NCI-H2107 treated with DMSO at 0.1 percent for 48 hours (cell line): ENCODE measurements around the gene SNPH.
"Not testable (repeated sequence)": the region's sequence is repeated elsewhere in the genome, so short reads cannot be mapped to it uniquely, and the experiment has no call there.

Experiments
- DNase-seq: peaks from one replicate; lab custom pipeline; 2025; ENCODE audit not compliant: unreplicated experiment; lab: John Stamatoyannopoulos, UW

Gene SNPH

GRCh38 chr20:1266167-1266973, at the start of gene SNPH:
Gene SNPH (plus strand): TSS chr20:1266294. CDS start chr20:1296240, 29,946 bp downstream.
- no peak for DNase-seq

GRCh38 chr20:1216527-1217427, 49.3 kb upstream of the SNPH start:
- not testable (repeated sequence) for DNase-seq

GRCh38 chr20:1222750-1223149, 43.3 kb upstream of the SNPH start:
- DNase-seq = not testable (repeated sequence)

GRCh38 chr20:1224205-1224890, 41.7 kb upstream of the SNPH start:
- DNase-seq = no peak

DNA sequence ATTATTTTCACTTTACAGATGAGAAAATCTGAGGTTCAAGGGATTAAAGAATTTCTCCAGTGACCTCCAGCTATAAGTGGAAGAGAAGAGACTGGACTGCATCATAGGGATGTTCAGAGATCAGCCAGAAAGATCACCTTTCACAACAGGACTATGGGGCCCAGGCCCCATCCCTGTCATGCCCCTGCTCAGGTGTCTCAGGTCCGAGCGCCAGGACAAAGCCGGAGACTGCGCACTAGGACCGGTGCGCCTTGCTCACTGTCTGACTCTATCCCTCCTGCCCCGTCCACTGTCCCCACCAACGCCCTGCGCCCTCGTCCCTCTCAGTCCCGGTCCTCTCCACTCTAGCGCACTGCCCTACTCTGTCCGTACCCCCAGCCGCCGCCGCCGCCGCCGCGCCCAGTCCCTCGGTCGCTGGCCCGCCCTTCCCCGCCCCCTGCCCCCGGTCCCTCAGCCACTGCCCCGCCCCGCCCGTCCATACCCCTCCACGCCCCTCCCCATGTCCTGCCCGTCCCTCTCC, 40.8 kb upstream of the SNPH start:
- DNase-seq = no peak

DNA sequence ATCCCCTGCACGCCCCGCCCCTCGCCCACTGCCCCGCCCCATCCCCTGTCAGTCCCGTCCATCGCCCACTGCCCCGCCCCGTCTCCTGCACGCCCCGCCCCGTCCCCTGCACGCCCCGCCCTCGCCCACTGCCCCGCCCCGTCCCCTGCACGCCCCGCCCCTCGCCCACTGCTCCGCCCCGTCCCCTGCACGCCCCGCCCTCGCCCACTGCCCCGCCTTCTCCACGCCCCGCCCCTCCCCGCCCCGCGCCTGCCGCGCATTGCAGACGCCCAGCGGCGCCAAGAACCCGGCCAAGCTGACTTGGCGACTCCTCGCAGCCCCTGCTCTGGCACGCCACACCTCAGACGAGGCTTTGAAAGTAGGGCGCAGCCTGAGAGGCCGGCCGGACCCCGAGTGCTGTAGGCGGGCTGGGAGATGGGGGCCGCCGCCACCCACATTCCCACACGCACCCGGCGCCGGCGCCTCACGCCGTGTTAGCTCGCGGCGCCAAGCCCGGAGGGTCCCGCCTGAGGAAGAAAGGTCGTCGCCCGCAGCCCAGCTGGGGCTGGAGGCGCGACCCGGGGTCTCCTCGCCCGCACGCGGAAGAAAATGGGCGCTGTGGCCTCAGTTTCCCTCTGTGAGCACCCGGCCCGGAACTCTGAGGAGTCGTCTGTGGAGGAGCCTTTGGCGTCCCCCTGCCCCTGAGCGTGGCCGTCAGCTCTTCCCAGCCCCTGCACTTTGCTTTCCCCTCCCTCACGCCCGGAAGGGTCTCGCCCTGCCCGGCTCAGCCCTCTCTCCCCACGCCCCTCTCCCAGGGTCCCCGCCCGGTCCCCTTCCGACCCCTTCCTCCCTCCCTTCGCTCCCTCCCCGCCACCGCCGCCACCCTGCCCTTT, 40.1 kb upstream of the SNPH start, which contains the start of gene RAD21L1:
TSS of gene RAD21L1 (plus strand) at position 262 of the 872 bp plus-strand sequence. CDS start 2,410 bp downstream, outside the sequence.
- DNase-seq = no peak

- no peak for DNase-seq
These were observed 36.6 kb upstream of the SNPH start for GRCh38 chr20:1229541-1229940.

GRCh38 chr20:1232286-1233111, 33.6 kb upstream of the SNPH start:
- no peak for DNase-seq

- no peak for DNase-seq
These were observed 25.5 kb upstream of the SNPH start for GRCh38 chr20:1240549-1240948.

DNA sequence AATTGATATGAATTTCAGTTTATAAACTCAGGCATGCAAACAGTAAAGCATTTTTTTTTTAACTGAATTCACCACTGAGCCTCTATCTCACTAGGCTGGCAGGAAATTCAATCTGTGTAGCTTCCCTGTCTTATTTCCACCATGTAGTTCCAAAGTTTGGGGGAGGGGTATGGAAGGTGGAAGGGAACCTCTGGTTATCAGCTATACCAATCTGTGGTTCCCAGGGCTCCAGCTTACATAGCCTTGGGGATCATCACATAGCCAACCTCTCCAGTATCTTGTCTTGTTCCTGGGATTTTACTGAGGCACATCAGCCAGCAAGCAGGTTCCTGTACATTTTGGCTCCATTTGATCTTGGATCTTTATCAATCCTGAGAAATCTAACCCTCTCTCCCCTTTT, 24.6 kb upstream of the SNPH start:
- DNase-seq = no peak

- no peak for DNase-seq
These were observed 24.0 kb upstream of the SNPH start for GRCh38 chr20:1242099-1242498.

GRCh38 chr20:1242530-1242929, 23.6 kb upstream of the SNPH start:
- DNase-seq = no peak

- no peak for DNase-seq
These were observed 20.5 kb upstream of the SNPH start for GRCh38 chr20:1245578-1245977.

GRCh38 chr20:1247689-1248088, 18.4 kb upstream of the SNPH start:
- DNase-seq = no peak

- DNase-seq = not testable (repeated sequence)
These were observed 15.8 kb upstream of the SNPH start for GRCh38 chr20:1250282-1250681.

DNA sequence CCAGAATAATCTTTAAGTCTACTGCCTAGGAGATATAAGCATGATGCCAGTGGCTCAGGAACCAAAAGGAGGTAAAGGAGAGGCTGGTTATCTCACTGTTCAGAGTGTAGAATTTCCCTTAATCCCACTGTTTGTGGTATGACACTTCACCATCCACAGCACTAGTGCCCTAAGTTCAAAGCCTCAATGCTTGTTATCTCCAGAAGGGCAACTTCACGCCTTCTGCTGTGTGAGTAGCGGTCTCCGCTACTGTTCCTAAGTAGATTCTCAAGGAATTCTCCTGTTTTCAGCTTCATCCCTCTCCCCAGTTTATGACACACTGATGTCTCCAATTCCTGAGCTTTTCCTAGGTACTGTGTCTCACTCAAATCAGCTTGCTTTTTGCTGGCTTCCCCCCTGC, 13.7 kb upstream of the SNPH start:
- DNase-seq = no peak

DNA sequence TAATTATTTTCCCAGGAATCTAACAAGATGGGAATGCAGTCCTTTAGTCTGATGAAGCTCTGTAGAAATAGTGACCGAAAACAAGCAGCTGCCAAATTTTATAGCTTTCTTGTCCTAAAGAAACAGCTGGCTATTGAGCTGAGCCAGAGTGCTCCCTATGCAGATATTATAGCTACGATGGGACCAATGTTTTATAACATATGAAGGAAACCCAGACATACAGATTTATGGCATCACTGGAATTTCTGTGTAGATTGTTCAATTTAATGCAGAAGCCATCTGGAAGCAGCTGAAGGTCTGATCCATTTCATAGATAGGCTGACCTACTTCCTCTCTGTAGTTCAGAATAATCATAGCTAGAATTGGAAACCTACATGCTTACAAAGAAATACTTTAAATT, 11.8 kb upstream of the SNPH start:
- DNase-seq = no peak

- DNase-seq = no peak
These were observed 10.4 kb upstream of the SNPH start for GRCh38 chr20:1255675-1256074.

- DNase-seq = no peak
These were observed 2.2 kb upstream of the SNPH start for GRCh38 chr20:1263853-1264252.
